Calu3 (cell line): Measurements from ENCODE around the gene PLLP. TPM values are rescaled to one million over a fixed set of nuclear protein-coding genes. Genes with fewer than 3 reads are reported as not detected.

Experiments
- BruUV-seq: library from RNA; stranded (reverse); fragments of 400-500 nt; replicated peaks from 2 replicates; lab custom pipeline; 2021; lab: Mats Ljungman, UMichigan
- CTCF ChIA-PET: fragments of 300-600 bp; sonication (Branson Sonifier 250); formaldehyde crosslinking; loops from one replicate; lab custom pipeline; 2022; ENCODE audit warnings: antibody characterized with exemption; lab: Charles Lee
- DNase-seq: peaks from one replicate; pipeline ENCODE4 v3.0.0; 2022
- H3K27ac Mint-ChIP-seq: one replicate; pipeline ENCODE4 v1.8.0; 2022; ENCODE audit warnings: mixed read lengths; ENCODE audit not compliant: unreplicated experiment
- H3K27me3 Mint-ChIP-seq: one replicate; pipeline ENCODE4 v1.8.0; 2022; ENCODE audit warnings: mixed read lengths; ENCODE audit not compliant: unreplicated experiment
- H3K36me3 Mint-ChIP-seq: one replicate; pipeline ENCODE4 v1.8.0; 2022; ENCODE audit warnings: mild to moderate bottlenecking, moderate library complexity, mixed read lengths; ENCODE audit not compliant: insufficient read depth, unreplicated experiment
- H3K4me1 Mint-ChIP-seq: one replicate; pipeline ENCODE4 v1.8.0; 2022; ENCODE audit warnings: mild to moderate bottlenecking, low read depth, mixed read lengths; ENCODE audit not compliant: unreplicated experiment
- H3K4me3 Mint-ChIP-seq: one replicate; pipeline ENCODE4 v1.8.0; 2022; ENCODE audit warnings: mild to moderate bottlenecking, low read depth, moderate library complexity, mixed read lengths; ENCODE audit not compliant: unreplicated experiment
- H3K9me3 Mint-ChIP-seq: one replicate; pipeline ENCODE4 v1.8.0; 2022; ENCODE audit warnings: low read depth, mixed read lengths; ENCODE audit not compliant: unreplicated experiment
- intact Hi-C: fragments of 100-400 bp; cut with micrococcal nuclease; formaldehyde crosslinking; loops from one replicate; pipeline ENCODE4 v1.10.0; 2022; ENCODE audit not compliant: unreplicated experiment
- total RNA-seq: library from RNA; stranded (reverse); gene quantifications from 2 replicates; pipeline ENCODE4 v1.2.3, GENCODE V29; 2022
- TF ChIP-seq, protein P1 (sequence below): fragments of 200-600 bp; IDR thresholded peaks from one replicate; pipeline ENCODE4 v1.8.0; 2022; ENCODE audit warnings: antibody characterized with exemption; ENCODE audit not compliant: unreplicated experiment

Gene PLLP
- total RNA-seq, 1 experiment from 2014 or later: 38.3 TPM

DNA sequence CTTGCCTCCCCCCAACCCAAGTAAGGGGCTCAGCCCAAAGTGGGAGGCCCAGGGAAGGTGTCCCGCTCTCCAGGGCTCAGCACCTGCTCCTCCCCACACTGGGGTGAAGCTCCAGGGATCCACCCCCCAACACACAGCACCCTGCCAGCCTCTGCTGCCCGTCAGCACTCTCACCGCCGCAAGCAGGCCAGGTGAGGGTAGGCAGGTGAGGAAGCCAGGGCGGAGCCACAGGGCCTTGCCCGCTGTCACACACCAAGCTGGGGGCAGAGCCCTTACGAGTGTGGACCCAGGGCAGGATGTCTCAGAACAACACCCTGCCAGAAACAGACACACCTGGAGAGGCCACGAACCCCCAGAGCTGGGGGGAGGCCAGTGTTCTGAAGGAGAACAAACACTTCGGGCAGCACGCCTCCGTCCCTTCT, 19.5 kb downstream of the PLLP start:
- Mint-ChIP-seq H3K27me3 (no peaks in the 10 kb centered on the region), H3K36me3 (peaks cover 23% of the 10 kb centered on the region), H3K27ac (peak overlapping the region; percentile 62), H3K4me1 (peaks cover 67% of the 10 kb centered on the region), H3K9me3 (no peaks in the 10 kb centered on the region), H3K4me3 (peak overlapping the region; percentile 32)
- no TSS peak for BruUV-seq
- TF ChIP-seq, protein P1, sequence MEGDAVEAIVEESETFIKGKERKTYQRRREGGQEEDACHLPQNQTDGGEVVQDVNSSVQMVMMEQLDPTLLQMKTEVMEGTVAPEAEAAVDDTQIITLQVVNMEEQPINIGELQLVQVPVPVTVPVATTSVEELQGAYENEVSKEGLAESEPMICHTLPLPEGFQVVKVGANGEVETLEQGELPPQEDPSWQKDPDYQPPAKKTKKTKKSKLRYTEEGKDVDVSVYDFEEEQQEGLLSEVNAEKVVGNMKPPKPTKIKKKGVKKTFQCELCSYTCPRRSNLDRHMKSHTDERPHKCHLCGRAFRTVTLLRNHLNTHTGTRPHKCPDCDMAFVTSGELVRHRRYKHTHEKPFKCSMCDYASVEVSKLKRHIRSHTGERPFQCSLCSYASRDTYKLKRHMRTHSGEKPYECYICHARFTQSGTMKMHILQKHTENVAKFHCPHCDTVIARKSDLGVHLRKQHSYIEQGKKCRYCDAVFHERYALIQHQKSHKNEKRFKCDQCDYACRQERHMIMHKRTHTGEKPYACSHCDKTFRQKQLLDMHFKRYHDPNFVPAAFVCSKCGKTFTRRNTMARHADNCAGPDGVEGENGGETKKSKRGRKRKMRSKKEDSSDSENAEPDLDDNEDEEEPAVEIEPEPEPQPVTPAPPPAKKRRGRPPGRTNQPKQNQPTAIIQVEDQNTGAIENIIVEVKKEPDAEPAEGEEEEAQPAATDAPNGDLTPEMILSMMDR: no peak
- intact Hi-C loops: no loop called here
- CTCF ChIA-PET: interaction anchor here (1.7 kb wide), 1 partner anchor 15 kb away, joined by 3 read pairs; no protein-coding TSS in a partner anchor
- peak; percentile 52 for DNase-seq

DNA sequence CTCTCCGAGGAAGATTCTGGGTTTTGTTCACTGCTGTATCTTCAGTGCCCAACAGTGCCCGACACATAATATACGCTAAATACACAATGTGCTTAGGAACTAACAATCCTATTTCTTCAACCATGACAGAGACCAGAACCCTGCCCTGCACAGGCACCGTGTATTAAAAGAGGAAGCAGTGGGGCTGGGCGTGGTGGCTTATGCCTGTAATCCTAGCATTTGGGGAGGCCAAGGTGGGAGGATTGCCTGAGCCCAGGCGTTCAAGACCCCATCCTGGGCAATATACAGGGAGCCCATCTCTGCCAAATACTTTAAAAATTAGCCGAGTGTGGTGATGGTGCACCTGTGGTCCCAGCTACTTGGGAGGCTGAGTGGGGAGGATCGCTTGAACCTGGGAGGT, 20.1 kb downstream of the PLLP start:
- intact Hi-C loops: no loop called here
- TF ChIP-seq, protein P1: no peak
- CTCF ChIA-PET: no interaction called here
- no peak overlapping the region for H3K4me3 Mint-ChIP-seq
- BruUV-seq: no TSS peak
- no peak overlapping the region for H3K27ac Mint-ChIP-seq
- H3K4me1 Mint-ChIP-seq: peaks cover 72% of the 10 kb centered on the region
- H3K27me3 Mint-ChIP-seq: no peaks in the 10 kb centered on the region
- DNase-seq: no peak
- peaks cover 29% of the 10 kb centered on the region for H3K36me3 Mint-ChIP-seq
- no peaks in the 10 kb centered on the region for H3K9me3 Mint-ChIP-seq

DNA sequence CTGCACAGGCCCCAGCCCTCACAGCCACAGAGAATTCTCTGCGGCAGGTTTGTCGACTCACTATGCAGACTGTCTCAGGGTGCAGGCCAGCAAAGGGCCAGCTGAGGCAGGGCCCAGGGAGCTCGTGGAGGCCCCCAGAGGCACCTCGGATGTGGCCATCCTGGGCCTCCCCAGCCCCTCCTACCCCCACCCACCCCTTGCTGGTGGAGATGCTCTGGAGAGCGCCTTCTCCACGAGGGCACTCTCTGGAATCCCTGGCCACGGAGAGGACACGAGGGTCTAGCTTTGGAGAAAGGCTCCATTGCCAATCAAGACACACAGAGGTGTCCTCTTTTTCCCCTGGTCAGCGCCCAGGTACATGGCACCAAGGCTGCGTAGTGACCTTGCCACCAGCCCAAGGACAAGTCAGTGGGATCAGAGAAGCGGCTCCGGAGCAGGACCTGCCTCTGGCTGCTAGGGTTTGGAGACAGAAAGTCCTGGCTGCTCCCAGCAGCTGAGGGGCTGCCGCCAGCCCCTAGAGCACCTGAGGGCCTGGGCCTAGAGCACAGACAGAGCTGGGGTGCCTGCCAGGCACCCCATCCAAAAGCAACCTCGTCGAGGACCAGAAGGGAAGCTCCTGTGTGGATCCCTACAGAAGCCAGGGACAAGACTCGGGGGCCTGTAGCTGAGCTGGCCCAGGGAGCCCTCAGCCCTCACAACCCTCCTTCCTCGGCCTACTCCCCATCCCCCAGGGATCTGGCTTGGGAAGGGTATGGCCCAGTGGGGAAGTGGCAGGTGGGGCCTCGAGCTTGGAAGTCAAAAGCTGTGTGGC, 20.7 kb downstream of the PLLP start:
- CTCF ChIA-PET: no interaction called here
- Mint-ChIP-seq H3K27me3 (no peaks in the 10 kb centered on the region), H3K27ac (no peak overlapping the region), H3K9me3 (no peaks in the 10 kb centered on the region), H3K36me3 (peaks cover 29% of the 10 kb centered on the region), H3K4me3 (no peak overlapping the region), H3K4me1 (peaks cover 65% of the 10 kb centered on the region)
- DNase-seq: no peak
- no TSS peak for BruUV-seq
- intact Hi-C loops: no loop called here
- TF ChIP-seq, protein P1: no peak

DNA sequence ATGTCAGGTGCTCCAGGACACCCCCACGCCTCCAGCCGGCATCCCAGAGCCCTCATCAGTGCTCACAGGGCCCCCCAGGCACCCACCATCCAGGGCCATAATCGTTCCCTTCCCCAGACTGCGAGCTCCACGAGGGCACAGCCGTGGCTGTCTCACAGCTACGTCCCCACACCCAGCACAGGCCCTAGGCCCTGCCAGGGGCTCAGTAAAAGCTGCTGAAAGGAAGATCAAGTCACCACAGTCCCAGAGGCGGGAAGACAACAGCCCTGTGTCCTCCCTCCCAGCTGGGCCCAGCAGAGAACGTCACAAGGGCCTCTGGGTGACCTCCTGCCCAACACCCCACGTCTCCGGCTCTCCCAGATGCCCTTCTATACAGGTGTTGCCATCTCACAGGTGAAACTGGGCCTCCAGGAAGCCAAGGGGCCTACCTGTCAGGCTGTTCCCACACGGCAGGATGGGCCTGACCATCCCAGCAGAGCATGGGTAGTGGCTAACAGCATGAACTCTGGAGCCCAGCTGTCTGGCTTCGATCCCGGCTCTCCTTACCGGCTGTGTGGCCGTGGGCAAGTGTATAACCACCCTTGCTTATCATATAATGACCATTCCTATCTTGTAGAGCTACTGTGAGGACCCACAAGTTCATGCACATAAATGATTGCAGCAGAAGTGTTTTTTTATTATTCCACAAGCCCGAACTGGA, 21.5 kb downstream of the PLLP start:
- no peaks in the 10 kb centered on the region for H3K9me3 Mint-ChIP-seq
- CTCF ChIA-PET: interaction anchor here (1.0 kb wide), 1 partner anchor 154 kb away, joined by 3 read pairs; no protein-coding TSS in a partner anchor
- DNase-seq: no peak
- peaks cover 58% of the 10 kb centered on the region for H3K4me1 Mint-ChIP-seq
- no peak overlapping the region for H3K4me3 Mint-ChIP-seq
- no peak overlapping the region for H3K27ac Mint-ChIP-seq
- BruUV-seq: no TSS peak
- H3K36me3 Mint-ChIP-seq: peaks cover 29% of the 10 kb centered on the region
- intact Hi-C loops: no loop called here
- TF ChIP-seq, protein P1: no peak
- H3K27me3 Mint-ChIP-seq: no peaks in the 10 kb centered on the region
